Parathyroid adenoma (tissue), 2 donors: ENCODE measurements around the gene CTDNEP1.

Experiments
- H2AFZ ChIP-seq: fragments of 300-600 bp; sonication (generic); one replicate; pipeline ENCODE4 v1.7.0; 2017; ENCODE audit warnings: antibody characterized with exemption, mild to moderate bottlenecking
- H3K27ac ChIP-seq: fragments of 300-600 bp; sonication (generic); one replicate; pipeline ENCODE4 v1.7.0; 2017
- H3K27me3 ChIP-seq: fragments of 300-600 bp; sonication (generic); one replicate; pipeline ENCODE4 v1.7.0; 2017; ENCODE audit warnings: low read length; ENCODE audit not compliant: control insufficient read depth, insufficient read depth
- H3K36me3 ChIP-seq: fragments of 300-600 bp; sonication (generic); one replicate; pipeline ENCODE4 v1.7.0; 2017; ENCODE audit warnings: low read length; ENCODE audit not compliant: control insufficient read depth, insufficient read depth
- H3K4me1 ChIP-seq: fragments of 300-600 bp; sonication (generic); one replicate; pipeline ENCODE4 v1.7.0; 2017; ENCODE audit warnings: control low read depth
- H3K4me2 ChIP-seq: fragments of 300-600 bp; sonication (generic); one replicate; pipeline ENCODE4 v1.7.0; 2017; ENCODE audit warnings: low read length
- H3K4me3 ChIP-seq: fragments of 300-600 bp; sonication (generic); one replicate; pipeline ENCODE4 v1.7.0; 2017; ENCODE audit warnings: low read depth, low read length
- H3K79me2 ChIP-seq: fragments of 300-600 bp; sonication (generic); one replicate; pipeline ENCODE4 v1.7.0; 2017; ENCODE audit warnings: control low read depth
- H3K9ac ChIP-seq: fragments of 300-600 bp; sonication (generic); one replicate; pipeline ENCODE4 v1.7.0; 2017; ENCODE audit warnings: mild to moderate bottlenecking
- H3K9me3 ChIP-seq: fragments of 300-600 bp; sonication (generic); one replicate; pipeline ENCODE4 v1.7.0; 2017; ENCODE audit warnings: low read length; ENCODE audit not compliant: control insufficient read depth
- TF ChIP-seq, protein P1 (sequence below): fragments of 300-600 bp; sonication (generic); IDR thresholded peaks from one replicate; pipeline ENCODE4 v1.7.0; 2017; ENCODE audit warnings: antibody characterized with exemption, mild to moderate bottlenecking
- donor health status: primary hyperparathyroidism.

Gene CTDNEP1

DNA sequence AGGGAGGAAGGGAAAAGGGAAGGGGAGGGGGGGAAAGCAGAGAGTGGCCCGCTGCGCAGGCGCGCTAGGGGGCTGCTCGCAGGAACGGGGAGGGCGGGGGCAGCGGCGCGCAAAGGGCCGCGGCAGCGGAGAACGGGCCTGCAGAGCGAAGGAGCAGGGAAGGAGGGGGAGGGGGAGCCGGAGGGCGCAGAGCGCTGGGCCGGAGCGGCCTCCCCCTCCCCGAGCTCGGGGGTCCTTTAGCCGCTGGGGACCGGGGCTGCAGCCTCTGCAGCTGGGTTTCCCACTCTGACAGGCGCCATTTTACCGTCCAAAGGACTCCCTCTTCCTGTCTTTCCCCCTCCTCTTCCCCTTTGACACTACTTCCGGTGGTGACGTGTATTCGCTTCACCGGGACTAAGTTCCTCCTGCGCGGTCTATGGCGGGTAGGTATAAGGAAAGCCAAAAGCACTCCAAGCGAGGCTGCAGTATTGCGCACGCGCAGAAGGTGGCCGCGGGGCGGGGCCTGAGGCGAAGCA, at the start of gene CTDNEP1:
Gene CTDNEP1, minus strand, starts transcription at position 74 of the 515 bp plus-strand sequence. CDS start 438 bp downstream, outside the sequence.
- peak within 1 kb of the TSS; percentile 96 for H3K4me2 ChIP-seq
- peaks cover 20% of the 10 kb centered on the region for H3K4me1 ChIP-seq
- H3K4me3 ChIP-seq: peak within 1 kb of the TSS; percentile 89
- H3K36me3 ChIP-seq: no peaks in the 10 kb centered on the region
- H3K27me3 ChIP-seq: no peaks in the 10 kb centered on the region
- H3K27ac ChIP-seq: peak within 1 kb of the TSS; percentile 94
- peaks cover 50% of the 10 kb centered on the region for H3K79me2 ChIP-seq
- peak within 1 kb of the TSS; percentile 70 for H2AFZ ChIP-seq
- peak within 1 kb of the TSS; percentile 21 for H3K9ac ChIP-seq
- no peaks in the 10 kb centered on the region for H3K9me3 ChIP-seq
- TF ChIP-seq, protein P1, sequence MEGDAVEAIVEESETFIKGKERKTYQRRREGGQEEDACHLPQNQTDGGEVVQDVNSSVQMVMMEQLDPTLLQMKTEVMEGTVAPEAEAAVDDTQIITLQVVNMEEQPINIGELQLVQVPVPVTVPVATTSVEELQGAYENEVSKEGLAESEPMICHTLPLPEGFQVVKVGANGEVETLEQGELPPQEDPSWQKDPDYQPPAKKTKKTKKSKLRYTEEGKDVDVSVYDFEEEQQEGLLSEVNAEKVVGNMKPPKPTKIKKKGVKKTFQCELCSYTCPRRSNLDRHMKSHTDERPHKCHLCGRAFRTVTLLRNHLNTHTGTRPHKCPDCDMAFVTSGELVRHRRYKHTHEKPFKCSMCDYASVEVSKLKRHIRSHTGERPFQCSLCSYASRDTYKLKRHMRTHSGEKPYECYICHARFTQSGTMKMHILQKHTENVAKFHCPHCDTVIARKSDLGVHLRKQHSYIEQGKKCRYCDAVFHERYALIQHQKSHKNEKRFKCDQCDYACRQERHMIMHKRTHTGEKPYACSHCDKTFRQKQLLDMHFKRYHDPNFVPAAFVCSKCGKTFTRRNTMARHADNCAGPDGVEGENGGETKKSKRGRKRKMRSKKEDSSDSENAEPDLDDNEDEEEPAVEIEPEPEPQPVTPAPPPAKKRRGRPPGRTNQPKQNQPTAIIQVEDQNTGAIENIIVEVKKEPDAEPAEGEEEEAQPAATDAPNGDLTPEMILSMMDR: no peak

- Histone ChIP-seq H3K4me2 (peak overlapping the region; percentile 65), H2AFZ (peak overlapping the region; percentile 48), H3K27me3 (no peaks in the 10 kb centered on the region), H3K4me1 (peaks cover 13% of the 10 kb centered on the region), H3K36me3 (no peaks in the 10 kb centered on the region), H3K9ac (no peak overlapping the region), H3K4me3 (peak overlapping the region; percentile 6), H3K79me2 (no peaks in the 10 kb centered on the region), H3K9me3 (no peaks in the 10 kb centered on the region), H3K27ac (peak overlapping the region; percentile 1)
- TF ChIP-seq, protein P1: peak; percentile 99
Observed at GRCh38 chr17:7296189-7296861, 44.8 kb upstream of the CTDNEP1 start.

- Histone ChIP-seq H3K36me3 (no peaks in the 10 kb centered on the region), H3K4me2 (peak overlapping the region; percentile 65), H3K4me3 (peak overlapping the region; percentile 30), H2AFZ (no peak overlapping the region), H3K9me3 (no peaks in the 10 kb centered on the region), H3K79me2 (no peaks in the 10 kb centered on the region), H3K27me3 (no peaks in the 10 kb centered on the region), H3K4me1 (peaks cover 13% of the 10 kb centered on the region), H3K27ac (peak overlapping the region; percentile 1), H3K9ac (no peak overlapping the region)
- TF ChIP-seq, protein P1: no peak
Observed at GRCh38 chr17:7295230-7296180, 44.0 kb upstream of the CTDNEP1 start.

DNA sequence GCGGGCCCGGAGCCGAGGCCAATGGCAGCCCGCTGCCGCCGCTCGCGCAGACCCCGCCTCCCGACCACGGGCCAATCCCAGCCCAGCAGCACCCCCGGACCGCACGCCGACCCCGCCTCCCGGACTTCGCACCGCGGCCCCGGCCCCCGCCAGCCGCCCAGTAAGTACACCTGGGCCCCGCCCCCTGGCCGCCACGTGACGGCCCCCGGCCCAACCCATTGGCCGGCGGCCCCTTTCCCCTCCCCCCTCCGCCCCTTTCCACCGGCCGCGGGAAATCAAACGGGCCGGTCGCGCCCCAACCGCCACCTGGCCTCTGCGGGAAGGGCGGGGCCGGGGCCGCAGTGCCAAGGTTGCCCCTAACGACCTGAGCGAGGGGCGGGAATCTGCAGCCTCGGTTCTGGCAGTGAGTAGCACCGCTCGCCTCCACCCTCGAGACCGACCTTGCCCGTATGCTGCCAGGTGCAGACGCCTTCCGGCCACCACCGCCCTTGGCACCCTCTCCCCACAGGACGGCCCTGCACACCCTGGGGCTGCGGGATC, 43.1 kb upstream of the CTDNEP1 start, which contains the start of gene YBX2:
Gene YBX2, minus strand, starts transcription at position 26 of the 540 bp plus-strand sequence. CDS start 139 bp downstream, outside the sequence.
- no peaks in the 10 kb centered on the region for H3K79me2 ChIP-seq
- H3K9ac ChIP-seq: no peak within 1 kb of the TSS
- peak within 1 kb of the TSS; percentile 65 for H2AFZ ChIP-seq
- H3K4me2 ChIP-seq: peak within 1 kb of the TSS; percentile 63
- H3K9me3 ChIP-seq: no peaks in the 10 kb centered on the region
- no peaks in the 10 kb centered on the region for H3K36me3 ChIP-seq
- no peak within 1 kb of the TSS for H3K27ac ChIP-seq
- H3K4me3 ChIP-seq: peak within 1 kb of the TSS; percentile 30
- H3K27me3 ChIP-seq: no peaks in the 10 kb centered on the region
- H3K4me1 ChIP-seq: peaks cover 13% of the 10 kb centered on the region
- TF ChIP-seq, protein P1: no peak
